GM18520 (cell line): Measurements from ENCODE around the gene PFKP.

ENCODE experiments used
- ATAC-seq: cut with Tn5 transposase; IDR thresholded peaks from one replicate; pipeline ENCODE4 v1.9.1; 2021; ENCODE audit not compliant: unreplicated experiment

The PFKP gene

GRCh38 chr10:3068968-3069737 lies 1.8 kb downstream of the PFKP start:
- no peak for ATAC-seq

GRCh38 chr10:3069876-3070275 lies 2.5 kb downstream of the PFKP start:
- ATAC-seq: no peak

- ATAC-seq: no peak
Measured at GRCh38 chr10:3071405-3072198, 4.3 kb downstream of the PFKP start.

GRCh38 chr10:3072641-3073360 lies 5.5 kb downstream of the PFKP start:
- ATAC-seq: no peak

GRCh38 chr10:3074145-3074665 lies 6.9 kb downstream of the PFKP start:
- ATAC-seq: no peak

- ATAC-seq: no peak
Measured at GRCh38 chr10:3074985-3075600, 7.7 kb downstream of the PFKP start.

GRCh38 chr10:3076138-3076537 lies 8.8 kb downstream of the PFKP start:
- no peak for ATAC-seq

- no peak for ATAC-seq
Measured at GRCh38 chr10:3077509-3077908, 10.2 kb downstream of the PFKP start.

- no peak for ATAC-seq
Measured at GRCh38 chr10:3077940-3078630, 10.7 kb downstream of the PFKP start.

GRCh38 chr10:3081383-3081981 lies 14.1 kb downstream of the PFKP start:
- ATAC-seq: no peak

GRCh38 chr10:3082290-3082689 lies 14.9 kb downstream of the PFKP start:
- no peak for ATAC-seq

- no peak for ATAC-seq
Measured at GRCh38 chr10:3085785-3086567, 18.6 kb downstream of the PFKP start.

- no peak for ATAC-seq
Measured at GRCh38 chr10:3090388-3090787, 23.0 kb downstream of the PFKP start.

- ATAC-seq: no peak
Measured at GRCh38 chr10:3090914-3091787, 23.8 kb downstream of the PFKP start.

GRCh38 chr10:3091921-3092320 lies 24.6 kb downstream of the PFKP start:
- no peak for ATAC-seq

- ATAC-seq: no peak
Measured at GRCh38 chr10:3093996-3094395, 26.6 kb downstream of the PFKP start.

GRCh38 chr10:3094609-3095036 lies 27.3 kb downstream of the PFKP start:
- ATAC-seq: no peak
